Hematopoietic multipotent progenitor cell treated with erythropoietin and hydrocortisone succinate and interleukin-3 and kit ligand, for 15 days (in vitro differentiated cells): Measurements from ENCODE around the gene CDON.

ENCODE experiments used
- DNase-seq: peaks from one replicate; pipeline ENCODE4 v3.0.0-alpha.2; 2015; ENCODE audit warnings: low spot score

The CDON gene

DNA sequence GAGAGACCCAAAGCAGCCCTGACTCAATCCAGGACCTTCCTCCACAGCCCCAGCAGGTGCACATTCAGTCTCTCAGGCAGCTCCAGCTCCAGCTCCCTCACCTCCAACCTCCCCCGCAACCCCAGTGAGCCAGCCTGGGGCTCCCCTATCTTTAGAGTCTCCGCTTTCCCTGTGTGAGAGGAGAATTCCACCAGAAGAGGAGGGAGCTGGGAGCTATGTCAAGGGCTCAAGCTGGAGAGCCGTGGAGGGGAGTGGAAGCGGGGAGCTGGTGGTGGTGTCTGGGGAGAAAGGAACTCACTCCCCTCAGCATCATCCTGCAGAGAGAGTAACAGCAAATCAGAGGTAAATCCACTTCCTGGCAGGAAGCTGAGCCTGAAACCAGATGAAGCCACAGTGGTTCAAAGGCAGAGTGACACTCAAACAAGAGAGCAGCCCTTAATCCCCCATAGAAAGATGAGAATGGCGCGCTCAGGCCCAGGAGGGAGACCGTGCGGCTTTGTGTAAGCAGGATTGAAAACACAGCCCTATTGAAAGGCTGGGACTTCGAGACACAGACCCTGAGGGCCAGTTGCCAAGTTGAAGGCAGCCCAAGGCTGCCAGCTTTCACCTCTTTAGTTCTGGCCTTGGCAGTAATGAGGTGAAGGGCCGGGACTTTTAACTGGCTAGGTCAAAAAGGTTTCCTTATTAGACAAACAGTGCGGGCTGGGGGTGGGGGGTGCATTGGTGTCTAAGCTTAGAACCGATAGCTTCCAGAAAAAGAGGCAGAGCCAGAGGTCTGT is 21.4 kb upstream of the CDON start:
- DNase-seq, result no peak

DNA sequence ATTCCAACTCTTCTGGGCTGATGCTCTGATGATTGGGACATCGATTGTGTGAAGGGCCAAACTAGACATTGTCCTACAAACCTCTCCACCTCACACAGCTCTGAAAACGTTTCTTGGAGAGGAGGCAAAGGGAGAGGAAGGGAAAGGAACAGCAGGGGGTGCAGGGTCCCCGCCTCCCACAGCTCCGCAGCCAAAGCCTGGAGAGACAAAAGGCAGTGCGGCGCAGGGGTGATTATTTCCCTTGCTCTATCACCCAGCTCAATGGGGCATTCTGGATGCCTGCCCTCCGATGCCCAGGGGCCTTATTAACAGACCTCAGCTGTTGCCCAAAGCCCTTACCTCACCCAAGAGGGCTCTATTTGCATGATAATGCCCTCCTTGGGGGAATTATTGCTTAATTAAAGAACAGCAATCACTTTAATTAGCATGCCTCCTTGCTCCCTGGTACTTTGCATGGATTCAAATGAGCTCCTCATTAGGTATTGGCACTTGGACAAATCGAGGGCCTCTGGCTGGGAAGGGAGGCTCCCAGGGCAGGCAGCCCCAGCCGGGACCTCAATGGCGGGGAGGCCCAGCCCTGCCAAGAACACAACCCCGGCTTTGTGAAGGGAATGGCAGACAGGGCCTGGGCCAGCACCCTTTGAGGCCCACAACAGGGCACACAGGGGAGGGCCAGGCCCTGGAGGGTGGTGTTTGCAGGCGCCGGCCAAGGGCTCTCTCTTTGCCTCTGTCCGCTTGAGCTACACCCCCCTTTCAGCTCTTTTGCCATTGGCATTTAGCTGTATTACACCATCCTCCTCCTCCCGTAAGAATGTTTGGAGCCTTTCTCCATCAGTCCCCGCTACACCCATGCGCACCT is 19.8 kb upstream of the CDON start:
- no peak for DNase-seq

DNA sequence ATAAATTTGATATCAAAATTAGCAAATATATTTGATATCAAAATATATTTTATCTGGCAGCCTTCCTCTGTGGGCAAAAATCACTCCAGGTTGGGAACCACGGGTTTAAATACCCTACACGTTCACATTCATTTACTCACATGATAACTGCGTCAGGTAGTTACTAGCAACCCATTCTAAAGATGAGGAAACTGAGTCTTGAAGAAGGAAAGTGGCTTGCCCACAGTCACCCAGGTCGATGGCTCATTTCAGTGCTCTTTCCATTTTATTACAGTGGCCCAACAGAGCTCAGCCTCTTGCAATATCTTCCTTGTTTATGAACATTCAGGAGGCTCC is 19.2 kb upstream of the CDON start:
- DNase-seq, result no peak

GRCh38 chr11:126080161-126080941 is 17.7 kb upstream of the CDON start:
- DNase-seq, result no peak

DNA sequence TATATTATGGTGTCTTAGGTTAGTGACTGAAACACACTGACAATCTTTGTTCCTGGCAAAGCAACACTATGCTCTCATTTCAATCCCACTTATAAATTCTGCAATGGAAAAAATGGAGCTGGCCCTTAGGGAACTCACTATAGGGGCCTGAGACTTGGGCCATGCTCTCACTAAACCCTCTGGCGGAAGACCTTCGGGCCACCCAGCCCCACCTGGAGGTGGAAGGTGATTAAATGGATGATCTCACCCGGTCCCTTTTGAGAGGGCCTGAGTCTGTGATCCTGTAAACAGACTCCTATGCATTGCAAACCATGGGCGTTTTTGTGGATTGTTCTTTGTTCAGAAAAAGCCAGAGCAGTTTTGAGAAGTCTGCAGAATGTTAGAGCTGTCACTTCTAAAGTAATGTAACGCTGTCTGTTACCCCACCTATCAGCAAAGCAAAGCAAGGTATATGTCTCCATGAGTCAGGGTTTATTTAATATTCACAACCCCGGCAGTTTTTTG is 17.0 kb upstream of the CDON start:
- DNase-seq, result no peak

DNA sequence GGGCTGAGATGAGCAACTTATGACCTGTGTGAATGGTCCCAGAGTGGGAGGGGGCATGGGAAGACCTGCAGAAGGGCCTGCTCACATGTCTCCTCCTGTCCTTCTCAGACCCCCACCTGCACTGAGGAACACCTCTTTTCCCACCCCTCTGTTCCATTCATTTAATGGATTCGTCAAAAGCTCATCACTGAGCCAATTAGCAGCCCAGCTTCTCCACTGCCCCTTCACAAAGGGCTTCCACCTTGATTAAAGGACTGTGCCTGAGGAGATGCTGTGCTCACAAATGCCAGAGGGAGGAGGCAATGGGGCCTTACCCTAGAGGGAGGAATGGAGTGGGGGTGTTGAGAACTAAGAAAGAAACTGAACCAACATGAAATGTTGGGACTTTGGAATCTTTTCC is 14.0 kb upstream of the CDON start:
- no peak for DNase-seq

- DNase-seq, result no peak
Measured at GRCh38 chr11:126072801-126073594, 10.3 kb upstream of the CDON start.

DNA sequence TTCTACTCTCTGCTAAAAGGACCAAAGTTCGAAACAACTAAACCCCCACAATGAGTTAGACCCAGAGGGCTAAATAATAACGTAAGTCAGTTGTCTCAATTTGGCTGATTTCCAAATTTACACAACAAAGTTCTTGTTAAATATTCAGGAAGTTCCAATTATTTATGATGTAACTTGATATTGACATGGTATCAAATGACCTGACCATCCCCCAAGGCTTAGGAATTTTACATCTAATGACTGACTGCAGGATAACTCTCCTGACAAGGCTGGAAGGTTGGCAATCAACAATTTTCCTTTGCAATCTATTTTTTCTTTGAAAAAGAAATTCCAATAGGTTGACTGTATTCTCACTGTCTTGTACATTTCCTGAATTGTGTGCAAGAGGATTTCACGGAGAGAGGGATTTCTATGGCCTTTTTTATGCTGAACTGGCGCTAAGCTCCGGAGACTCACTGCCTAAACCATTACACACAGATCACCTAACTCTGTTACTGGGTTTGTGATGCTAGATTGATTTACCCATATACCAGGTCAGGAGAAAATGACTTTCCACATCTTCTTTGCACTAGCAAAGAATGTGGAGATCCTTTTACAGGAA is 9.6 kb upstream of the CDON start:
- DNase-seq, result no peak

DNA sequence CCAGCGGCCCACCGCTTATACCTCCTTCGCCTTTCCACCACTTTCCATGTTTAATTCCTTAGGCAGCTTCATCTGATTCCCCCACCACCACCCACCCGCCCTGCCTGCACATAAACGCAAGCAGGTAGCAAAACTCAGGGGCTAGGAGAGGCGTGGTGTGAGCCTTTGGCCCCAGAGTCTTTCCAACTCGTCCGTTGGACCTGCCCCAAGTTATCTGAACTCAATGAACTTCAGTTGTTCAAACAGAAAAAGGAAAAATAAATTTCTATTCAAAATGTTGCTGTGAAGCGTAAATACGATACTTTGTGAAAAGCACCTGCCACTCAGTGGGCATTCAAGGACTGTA is 814 bp upstream of the CDON start:
- no peak for DNase-seq

GRCh38 chr11:126061707-126062678 is 673 bp downstream of the CDON start:
- no peak for DNase-seq

GRCh38 chr11:126060757-126061171 is 1.9 kb downstream of the CDON start:
- DNase-seq, result no peak

DNA sequence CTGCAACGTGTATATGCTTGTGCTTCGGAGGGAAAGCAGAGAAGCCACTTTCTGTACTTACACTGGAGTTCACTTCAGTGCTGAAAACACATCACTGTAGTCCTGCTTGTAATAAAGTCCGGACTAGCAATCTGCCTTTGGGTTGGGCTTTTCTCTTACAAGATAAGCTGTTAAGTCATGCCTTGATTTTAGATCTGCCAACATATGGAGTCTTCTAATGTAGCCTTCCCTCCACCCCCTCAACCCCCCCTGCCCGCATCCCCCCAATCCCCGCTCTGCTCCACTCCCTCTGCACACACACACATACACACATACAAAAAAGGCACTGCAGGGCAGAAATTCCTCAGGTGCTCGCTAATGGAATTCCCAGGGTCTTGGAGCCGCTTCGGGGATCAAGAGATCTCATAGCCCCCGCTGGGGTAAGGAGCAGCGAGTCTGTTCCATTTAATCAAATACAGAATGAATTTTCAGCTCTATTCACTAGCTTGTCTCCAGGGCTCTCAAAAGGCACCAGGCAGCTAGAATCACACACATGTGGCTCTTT is 3.4 kb downstream of the CDON start:
- DNase-seq, result no peak

DNA sequence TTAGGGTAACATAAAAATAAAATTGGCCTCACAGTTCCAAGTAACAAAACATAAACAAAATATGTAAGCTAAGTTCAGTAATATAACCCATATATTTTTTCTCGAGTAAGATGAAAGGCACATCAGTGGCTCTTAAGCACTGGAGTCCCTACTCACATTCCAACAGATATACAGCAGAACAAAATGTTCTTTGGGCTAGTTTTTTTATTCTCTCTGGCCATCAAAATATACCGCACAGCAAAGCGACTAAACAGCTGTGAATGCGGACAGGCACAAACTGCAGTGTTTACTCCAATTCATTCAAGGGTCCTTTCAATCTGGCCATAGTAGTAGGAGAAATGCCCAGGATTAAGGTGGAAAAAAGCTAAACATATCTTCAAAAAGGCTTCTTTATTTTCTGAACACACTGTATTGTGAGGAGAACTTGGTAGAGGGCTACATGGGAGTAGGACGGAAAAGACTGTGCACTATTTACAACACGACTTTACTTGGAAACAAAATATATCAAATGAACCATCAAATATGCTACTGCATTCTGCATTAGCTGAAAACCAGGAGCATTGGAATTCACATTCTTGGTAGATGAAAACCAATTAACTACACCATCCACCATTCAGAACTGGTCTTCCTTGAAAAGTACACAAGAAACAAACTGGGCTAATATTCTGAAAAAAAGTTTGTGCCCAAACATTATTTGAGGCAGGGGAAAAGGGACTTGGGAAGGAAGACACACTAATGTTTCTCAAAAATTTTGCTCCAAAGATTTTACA is 4.4 kb downstream of the CDON start:
- no peak for DNase-seq

DNA sequence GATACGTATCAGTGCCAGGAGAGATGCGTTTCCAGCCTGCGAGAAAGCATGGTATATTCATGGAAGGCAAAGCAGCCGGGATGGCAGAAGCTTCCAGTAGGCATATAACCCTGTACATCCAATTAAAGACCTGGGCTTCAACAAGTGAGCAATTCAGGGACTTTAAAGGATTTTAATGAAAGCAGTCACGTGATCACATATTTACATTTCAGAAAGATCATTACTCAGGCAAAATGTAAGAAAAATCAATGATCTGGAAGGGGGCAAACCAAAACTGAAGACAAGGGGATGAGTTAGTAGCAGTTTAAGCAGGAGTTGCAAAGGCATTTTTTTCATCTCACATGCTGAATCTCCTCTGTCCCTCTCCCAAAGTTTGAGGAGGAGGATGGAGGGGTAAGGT is 7.8 kb downstream of the CDON start:
- no peak for DNase-seq

- no peak for DNase-seq
Measured at GRCh38 chr11:126054408-126054807, 8.3 kb downstream of the CDON start.

DNA sequence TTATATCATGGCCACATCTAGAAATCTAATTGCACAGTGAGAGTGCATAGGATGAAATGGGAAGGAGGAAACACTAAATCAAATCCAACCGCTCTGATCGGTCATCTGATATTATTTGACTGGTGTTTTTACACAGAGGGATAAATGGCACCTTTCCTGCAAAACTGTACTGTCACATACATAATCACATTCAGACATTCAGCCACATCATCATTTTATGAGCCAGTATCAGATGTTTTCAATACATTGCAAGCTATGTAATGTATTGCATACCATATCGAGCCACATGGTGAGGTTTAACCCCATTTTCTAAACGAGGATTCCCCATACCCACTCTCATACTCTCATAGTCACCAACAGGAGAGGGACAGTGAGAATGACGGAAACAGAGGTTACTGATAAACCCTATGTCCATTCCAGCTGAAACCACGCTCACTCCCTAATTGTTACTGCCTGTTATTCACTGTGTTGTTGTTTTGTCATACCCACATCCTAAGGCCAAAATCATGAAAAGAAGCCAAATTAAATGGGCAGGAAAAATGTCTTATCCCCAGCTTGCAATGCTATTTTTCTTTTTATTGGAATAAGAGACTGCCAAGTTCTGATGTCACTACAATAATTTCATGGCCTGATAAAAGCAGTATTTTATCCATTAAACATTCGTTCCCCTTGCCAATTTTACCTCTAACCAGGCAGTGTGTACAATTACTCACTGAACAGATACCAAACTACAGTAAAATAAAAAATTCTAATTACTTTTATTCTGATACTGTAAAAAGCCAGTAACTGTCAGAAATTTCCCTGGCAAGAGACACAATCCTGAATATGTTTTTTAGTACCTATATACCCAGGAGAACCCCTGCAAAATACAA is 9.0 kb downstream of the CDON start:
- no peak for DNase-seq

DNA sequence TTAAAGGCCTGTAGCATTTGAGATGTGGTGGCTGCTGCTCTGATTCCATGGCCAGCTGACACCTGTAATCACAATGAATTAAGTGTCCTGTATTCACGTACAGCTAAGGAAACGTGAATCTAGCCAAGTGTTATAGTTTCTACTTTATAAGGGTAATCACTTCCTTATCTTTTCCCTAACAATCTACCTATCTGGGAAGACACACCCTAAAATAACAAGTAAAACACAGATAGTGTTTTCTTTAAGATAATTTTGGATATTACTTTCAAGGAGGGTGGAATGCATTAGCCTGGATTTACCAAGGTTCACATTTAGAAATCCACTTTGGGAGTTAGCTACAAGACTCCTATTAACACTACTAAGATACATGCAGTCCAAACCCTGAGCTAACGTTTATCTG is 11.5 kb downstream of the CDON start:
- no peak for DNase-seq

DNA sequence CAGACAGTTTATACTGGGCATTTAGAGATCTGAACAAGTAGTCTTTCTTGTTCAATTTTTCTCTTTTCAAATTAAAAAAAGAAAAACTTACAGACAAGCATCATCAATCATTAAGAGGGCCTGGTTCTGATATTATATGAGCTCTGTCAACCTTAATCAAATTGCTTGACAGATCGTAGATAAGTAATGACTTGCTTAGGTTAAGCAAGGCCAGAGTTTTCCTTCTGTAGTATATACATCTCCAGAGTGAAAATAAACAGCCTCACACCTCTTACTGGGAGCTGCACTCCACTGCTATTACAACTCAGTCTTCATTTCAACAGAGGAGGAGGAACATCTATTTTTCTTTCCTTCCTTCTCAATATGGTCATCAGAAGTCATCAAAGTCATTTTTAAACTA is 13.5 kb downstream of the CDON start:
- DNase-seq, result no peak
